Measurements from ENCODE around the gene TMCC1. TPM values are rescaled to one million over a fixed set of nuclear protein-coding genes. Genes with fewer than 3 reads are reported as not detected.

TMCC1 gene
- total and polyA plus RNA-seq, 2 donors (not counting 1 experiment from before 2014, with no cell fraction given), result 8.5 to 32.2 TPM

GRCh38 chr3:129795186-129796010, 98.1 kb downstream of the TMCC1 start:
- Mint-ChIP-seq H3K4me3 (peak overlapping the region; percentile 43), H3K9me3 (ENCODE audit: insufficient read depth) (no peaks in the 10 kb centered on the region), H3K4me1 (peaks cover 26% of the 10 kb centered on the region), H3K27me3 (no peaks in the 10 kb centered on the region), H3K27ac (no peak overlapping the region)
- Histone ChIP-seq H2AFZ (ENCODE audit: insufficient read depth, low read depth, low read length, poor library complexity, severe bottlenecking) (peak overlapping the region; percentile 12), H3K4me1 (ENCODE audit: control insufficient read depth in 2 of 2, insufficient read depth in 2 of 2, low read length in 2 of 2) (peaks cover 17 to 19% of the 10 kb centered on the region in 2 donors), H3K79me2 (ENCODE audit: control insufficient read depth, insufficient read depth, low read length) (peaks cover 6% of the 10 kb centered on the region), H4K20me1 (ENCODE audit: control insufficient read depth, insufficient read depth, low read length, poor library complexity, severe bottlenecking) (no peaks in the 10 kb centered on the region), H3K9me3 (ENCODE audit: control extremely low read depth in 1 of 3, control insufficient read depth in 2 of 3, insufficient read depth in 1 of 3, low read length in 2 of 3) (no peaks in the 10 kb centered on the region), H3K36me3 (replicated peaks in 1 of 2; ENCODE audit: control extremely low read depth in 1 of 2, control insufficient read depth in 1 of 2, extremely low read depth in 1 of 2, insufficient read depth in 2 of 2, low read length in 1 of 2) (no peaks in the 10 kb centered on the region), H3K9ac (ENCODE audit: low read length) (peak overlapping the region; percentile 7), H3K27me3 (replicated peaks in 1 of 4; ENCODE audit: control extremely low read depth in 1 of 4, control insufficient read depth in 3 of 4, insufficient read depth in 4 of 4, low read length in 3 of 4) (no peaks in the 10 kb centered on the region), H3K27ac (ENCODE audit: low read length in 2 of 2) (no peak overlapping the region), H3K4me2 (replicated peaks; ENCODE audit: low read depth, low read length, poor library complexity, severe bottlenecking) (peak overlapping the region; percentile 50), H3K4me3 (ENCODE audit: control extremely low read depth in 1 of 5, extremely low read depth in 1 of 5, insufficient read depth in 1 of 5, low read depth in 2 of 5, low read length in 4 of 5) (no peak overlapping the region)
- intact Hi-C loops (cut with micrococcal nuclease), result no loop called here
- POLR2A ChIA-PET, result no interaction called here
- DNase-seq (no peak), ATAC-seq (ENCODE audit: low read depth) (no peak)
- CTCF ChIA-PET, result no interaction called here
- no peak for TF ChIP-seq CTCF (IDR thresholded peaks at IDR 0.05)
- TF ChIP-seq EZH2 (IDR thresholded peaks at IDR 0.05; ENCODE audit: borderline replicate concordance, insufficient read depth, low read depth, low read length, poor library complexity, severe bottlenecking), result no peak
- no CpG with 5 or more reads among the region's 6 CpGs for WGBS (ENCODE audit: insufficient coverage)

Data from B cell (primary cell).